Neural cell (in vitro differentiated cells): Measurements from ENCODE around the gene EMC8.

Experiments used
- CTCF ChIP-seq: fragments of 450-650 bp; IDR thresholded peaks from 2 replicates; pipeline ENCODE4 v1.5.1; 2014; ENCODE audit warnings: antibody characterized with exemption, mild to moderate bottlenecking, moderate library complexity; ENCODE audit not compliant: poor library complexity, severe bottlenecking
- EP300 ChIP-seq: fragments of 450-650 bp; conservative IDR thresholded peaks from 2 replicates; pipeline ENCODE4 v1.6.1; 2014; ENCODE audit warnings: antibody characterized with exemption, mild to moderate bottlenecking, moderate library complexity; ENCODE audit not compliant: poor library complexity, severe bottlenecking
- EZH2 ChIP-seq: fragments of 200-600, 300-800 bp; shearing (Covaris generic), sonication (generic); IDR thresholded peaks from 2 replicates; pipeline ENCODE4 v1.6.1; 2014; ENCODE audit warnings: antibody characterized with exemption, low read length, borderline replicate concordance, mild to moderate bottlenecking; ENCODE audit not compliant: insufficient read depth, poor library complexity, severe bottlenecking
- MXI1 ChIP-seq: fragments of 450-650 bp; conservative IDR thresholded peaks from 2 replicates; pipeline ENCODE4 v1.6.1; 2014; ENCODE audit warnings: antibody characterized with exemption, mild to moderate bottlenecking; ENCODE audit not compliant: poor library complexity, severe bottlenecking
- POLR2AphosphoS5 ChIP-seq: IDR thresholded peaks from 2 replicates; pipeline ENCODE4 v1.6.1; 2012
- RAD21 ChIP-seq: fragments of 450-650 bp; conservative IDR thresholded peaks from 2 replicates; pipeline ENCODE4 v1.6.1; 2014; ENCODE audit warnings: antibody characterized with exemption, mild to moderate bottlenecking, moderate library complexity
- SMC3 ChIP-seq: fragments of 450-650 bp; conservative IDR thresholded peaks from 2 replicates; pipeline ENCODE4 v1.6.1; 2014; ENCODE audit warnings: antibody characterized with exemption, mild to moderate bottlenecking, moderate library complexity; ENCODE audit not compliant: poor library complexity
- TAF1 ChIP-seq: IDR thresholded peaks from 2 replicates; pipeline ENCODE4 v1.6.1; 2012; ENCODE audit warnings: low read depth

- peak; percentile 34 for TF ChIP-seq CTCF
- TF ChIP-seq EZH2: no peak
- no peak for TF ChIP-seq EP300
- TF ChIP-seq POLR2AphosphoS5: no peak
- TF ChIP-seq TAF1: no peak
- no peak for TF ChIP-seq RAD21
- TF ChIP-seq SMC3: no peak
- no peak for TF ChIP-seq MXI1
Observed at GRCh38 chr16:85819245-85819644, 19.9 kb upstream of the EMC8 start.
